Hematopoietic multipotent progenitor cell treated with erythropoietin and hydrocortisone succinate and interleukin-3 and kit ligand, for 8 days (in vitro differentiated cells): Measurements from ENCODE around the gene INPP5F.

ENCODE experiments used
- DNase-seq: peaks from one replicate; pipeline ENCODE4 v3.0.0-alpha.2; 2015

INPP5F gene

DNA sequence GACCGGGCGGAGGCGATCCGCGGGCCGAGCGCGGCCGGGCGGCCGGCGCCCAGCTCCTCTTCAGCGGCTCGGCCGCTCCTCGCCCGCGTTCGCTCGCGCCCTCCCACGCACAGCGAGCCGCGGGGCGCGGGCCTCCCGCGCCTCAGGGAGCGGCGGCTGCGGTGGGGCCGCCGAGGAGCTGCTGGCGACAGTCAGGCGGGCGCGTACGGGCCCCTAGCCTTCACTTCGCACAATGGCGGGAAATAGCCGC is 146.7 kb downstream of the INPP5F start, which contains the start of gene MCMBP:
MCMBP (minus strand) TSS at position 234 of the 250 bp plus-strand sequence. CDS start 259 bp downstream, outside the sequence.
- no peak for DNase-seq

DNA sequence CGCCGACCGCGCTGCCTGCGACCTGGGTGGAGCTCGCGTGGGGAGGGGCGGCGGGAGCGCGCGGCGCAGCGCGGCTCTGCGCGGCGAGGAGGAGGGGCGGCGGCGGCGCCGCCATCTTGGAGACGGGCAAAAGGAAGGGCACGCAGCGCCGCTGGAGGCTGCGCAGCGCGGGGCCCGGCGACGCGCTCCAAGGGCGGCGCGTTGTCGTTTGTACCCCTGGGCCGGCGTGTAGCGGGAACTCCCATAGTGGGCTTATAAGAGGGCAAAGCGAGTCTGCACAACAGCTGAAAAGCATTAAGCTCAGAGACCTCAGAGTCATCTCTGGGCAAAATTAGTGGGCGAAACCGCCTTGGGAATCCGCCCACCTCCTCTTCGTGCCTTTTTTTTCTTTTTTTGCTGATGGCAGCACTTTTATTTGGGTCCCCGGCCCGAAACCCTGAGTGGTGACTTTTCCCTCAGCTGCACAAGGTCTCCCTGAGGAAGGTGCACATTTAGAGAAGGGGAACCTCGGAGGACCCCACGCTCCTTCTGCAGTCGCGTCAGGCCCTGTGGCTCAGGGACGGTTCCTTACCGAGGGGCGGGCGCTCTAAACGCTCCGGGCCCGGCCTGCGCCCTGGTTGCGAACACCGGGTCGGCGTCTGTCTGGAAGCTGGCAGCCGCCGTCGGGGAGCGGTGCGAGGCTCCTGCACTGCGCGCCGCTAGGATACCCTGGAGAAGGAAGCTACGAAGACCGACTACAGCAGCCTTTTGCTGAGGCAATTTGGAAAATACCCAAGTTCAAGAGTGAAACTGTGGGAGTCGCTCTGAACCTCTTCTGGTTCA is 147.2 kb downstream of the INPP5F start:
- DNase-seq = peak; percentile 84

DNA sequence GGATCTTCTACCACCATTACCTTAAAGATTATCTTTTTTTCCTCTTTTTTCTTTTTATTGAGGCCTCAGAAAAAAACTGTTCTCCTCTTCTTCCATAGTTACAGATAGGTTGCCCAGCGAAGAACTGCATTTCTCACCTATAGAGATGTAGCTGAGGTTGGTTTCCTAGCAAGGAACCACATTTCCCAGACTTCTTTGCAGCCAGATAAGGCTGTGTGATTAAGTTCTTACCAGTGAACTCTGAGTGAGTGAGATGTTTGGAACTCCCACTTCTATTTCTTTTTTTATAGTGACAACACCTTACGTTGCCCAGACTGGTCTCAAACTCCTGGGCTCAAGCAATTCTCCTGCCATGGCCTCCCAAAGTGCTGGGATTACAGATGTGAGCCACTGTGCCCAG is 152.7 kb downstream of the INPP5F start:
- no peak for DNase-seq
